ENCODE data around the gene ARL6IP1. TPM values are rescaled to one million over a fixed set of nuclear protein-coding genes. Genes with fewer than 3 reads are reported as not detected.
"Not testable (repeated sequence)": the region's sequence is repeated elsewhere in the genome, so short reads cannot be mapped to it uniquely, and the experiment has no call there.

ARL6IP1 gene
- total RNA-seq, 6 experiments from 2014 or later: 92.4 to 163 (median 147) TPM

DNA sequence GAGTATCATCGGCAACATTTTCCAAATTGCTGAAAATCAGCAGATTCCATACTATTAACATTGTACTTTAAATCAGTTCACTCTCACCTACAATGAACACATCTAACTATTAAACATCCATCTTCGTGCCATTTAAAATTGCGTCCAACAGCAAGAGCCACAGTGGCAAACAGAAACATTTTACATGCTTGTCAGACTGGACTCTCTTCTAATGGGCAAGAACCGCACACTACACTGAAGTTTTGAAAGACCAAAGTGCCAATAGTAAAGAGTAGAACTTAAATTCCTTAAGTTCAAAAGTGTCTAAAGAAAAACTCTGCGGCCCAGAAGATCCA lies 11.9 kb downstream of the ARL6IP1 start:
- H3K36me3 Mint-ChIP-seq (ENCODE audit: low read depth): peaks cover 81% of the 10 kb centered on the region
- H3K9me3 Mint-ChIP-seq: peaks cover 7% of the 10 kb centered on the region
- TF ChIP-seq, protein P1, sequence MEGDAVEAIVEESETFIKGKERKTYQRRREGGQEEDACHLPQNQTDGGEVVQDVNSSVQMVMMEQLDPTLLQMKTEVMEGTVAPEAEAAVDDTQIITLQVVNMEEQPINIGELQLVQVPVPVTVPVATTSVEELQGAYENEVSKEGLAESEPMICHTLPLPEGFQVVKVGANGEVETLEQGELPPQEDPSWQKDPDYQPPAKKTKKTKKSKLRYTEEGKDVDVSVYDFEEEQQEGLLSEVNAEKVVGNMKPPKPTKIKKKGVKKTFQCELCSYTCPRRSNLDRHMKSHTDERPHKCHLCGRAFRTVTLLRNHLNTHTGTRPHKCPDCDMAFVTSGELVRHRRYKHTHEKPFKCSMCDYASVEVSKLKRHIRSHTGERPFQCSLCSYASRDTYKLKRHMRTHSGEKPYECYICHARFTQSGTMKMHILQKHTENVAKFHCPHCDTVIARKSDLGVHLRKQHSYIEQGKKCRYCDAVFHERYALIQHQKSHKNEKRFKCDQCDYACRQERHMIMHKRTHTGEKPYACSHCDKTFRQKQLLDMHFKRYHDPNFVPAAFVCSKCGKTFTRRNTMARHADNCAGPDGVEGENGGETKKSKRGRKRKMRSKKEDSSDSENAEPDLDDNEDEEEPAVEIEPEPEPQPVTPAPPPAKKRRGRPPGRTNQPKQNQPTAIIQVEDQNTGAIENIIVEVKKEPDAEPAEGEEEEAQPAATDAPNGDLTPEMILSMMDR (IDR thresholded peaks at IDR 0.05): no peak
- peaks cover 50% of the 10 kb centered on the region for H3K4me1 Mint-ChIP-seq (ENCODE audit: low read depth)
- DNase-seq: no peak
- H3K27ac Mint-ChIP-seq: peak overlapping the region; percentile 95
- H3K27me3 Mint-ChIP-seq (ENCODE audit: insufficient read depth): peaks cover 11% of the 10 kb centered on the region
- peak overlapping the region; percentile 98 for H3K4me3 Mint-ChIP-seq

- H3K4me1 Mint-ChIP-seq (ENCODE audit: low read depth): peaks cover 51% of the 10 kb centered on the region
- peaks cover 77% of the 10 kb centered on the region for H3K36me3 Mint-ChIP-seq (ENCODE audit: low read depth)
- H3K27ac Mint-ChIP-seq: peak overlapping the region; percentile 95
- peak overlapping the region; percentile 98 for H3K4me3 Mint-ChIP-seq
- H3K9me3 Mint-ChIP-seq: peaks cover 7% of the 10 kb centered on the region
- H3K27me3 Mint-ChIP-seq (ENCODE audit: insufficient read depth): peaks cover 11% of the 10 kb centered on the region
- TF ChIP-seq, protein P1 (IDR thresholded peaks at IDR 0.05): no peak
- DNase-seq: no peak
Measured at GRCh38 chr16:18788828-18789514, 12.4 kb downstream of the ARL6IP1 start.

DNA sequence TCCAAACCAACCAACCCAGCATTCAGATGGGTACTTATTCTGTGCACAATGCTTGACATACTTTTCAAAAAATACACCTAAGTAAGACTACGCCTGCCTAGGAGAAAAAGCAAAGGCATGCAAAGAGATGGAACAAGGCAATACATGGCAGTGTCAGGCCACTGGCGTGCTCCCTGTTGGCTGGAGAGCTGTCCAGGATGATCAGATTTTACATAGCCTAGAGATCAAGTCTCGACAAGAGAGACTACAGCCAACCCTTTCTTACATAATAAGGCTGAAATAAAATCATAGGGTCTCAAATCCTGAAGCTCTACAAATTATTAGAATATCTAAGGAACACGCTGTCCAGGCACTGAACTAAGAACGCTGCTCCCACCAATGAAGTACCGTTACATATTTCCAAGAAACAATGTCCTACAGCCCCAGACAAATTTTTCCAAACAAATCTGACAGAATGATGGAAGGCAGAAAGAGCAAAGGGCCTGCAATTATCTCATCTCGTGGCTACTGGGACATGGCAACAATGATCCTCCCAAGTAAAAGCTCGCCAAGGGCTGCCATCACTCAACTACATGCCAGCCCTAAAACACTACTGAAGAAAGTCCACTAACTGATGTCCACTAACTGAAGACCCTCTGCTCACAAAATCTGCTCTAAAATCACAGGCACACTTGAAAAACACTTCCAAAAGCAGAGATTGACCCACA lies 16.3 kb downstream of the ARL6IP1 start:
- Mint-ChIP-seq H3K27me3 (ENCODE audit: insufficient read depth) (peaks cover 5% of the 10 kb centered on the region), H3K4me1 (ENCODE audit: low read depth) (peaks cover 46% of the 10 kb centered on the region), H3K9me3 (peaks cover 3% of the 10 kb centered on the region), H3K36me3 (ENCODE audit: low read depth) (peaks cover 62% of the 10 kb centered on the region), H3K4me3 (peak overlapping the region; percentile 56), H3K27ac (peak overlapping the region; percentile 34)
- TF ChIP-seq, protein P1 (IDR thresholded peaks at IDR 0.05): no peak
- no peak for DNase-seq

DNA sequence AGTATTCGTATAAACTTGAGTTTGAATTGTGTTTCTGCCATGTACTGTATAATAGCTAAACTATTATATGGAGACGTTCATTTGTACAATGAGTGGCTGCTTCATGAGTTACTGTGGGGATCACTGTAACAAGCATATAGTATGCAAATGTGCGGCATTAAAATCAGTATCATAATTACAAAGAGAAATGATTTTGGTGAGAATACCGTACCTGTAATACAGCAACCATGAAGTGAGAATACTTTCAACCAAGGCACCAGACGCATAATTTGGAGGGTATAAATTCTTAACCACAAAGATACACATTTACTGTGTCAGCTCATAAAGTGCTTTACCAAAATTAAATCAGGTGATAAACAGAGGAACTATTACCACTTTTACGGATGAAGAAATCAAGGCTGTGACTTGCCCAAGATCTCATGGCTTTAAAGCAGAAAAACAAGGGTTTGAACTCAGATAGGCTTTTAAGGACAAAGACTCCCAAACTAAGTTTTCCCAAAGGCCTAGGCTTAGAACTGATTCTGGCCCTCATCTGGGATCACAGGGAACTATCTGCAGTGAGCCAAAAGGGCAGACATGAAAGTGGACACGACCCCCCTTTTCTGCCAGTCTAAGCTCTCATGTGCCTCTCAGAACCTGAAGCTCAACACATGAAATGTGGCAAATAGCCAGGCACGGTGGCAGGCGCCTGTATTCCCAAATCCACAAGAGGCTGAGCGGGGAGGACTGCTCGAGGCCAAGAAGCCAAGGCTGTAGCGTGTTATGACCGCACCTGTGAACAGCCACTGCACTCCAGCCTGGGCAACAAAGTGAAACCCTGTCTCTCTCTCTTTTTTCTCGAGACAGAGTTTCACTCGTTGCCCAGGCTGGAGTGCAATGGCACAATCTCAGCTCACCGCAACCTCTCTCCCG lies 17.7 kb downstream of the ARL6IP1 start:
- no peak for DNase-seq
- Mint-ChIP-seq H3K4me3 (no peak overlapping the region), H3K9me3 (no peaks in the 10 kb centered on the region), H3K27ac (no peak overlapping the region), H3K4me1 (ENCODE audit: low read depth) (peaks cover 39% of the 10 kb centered on the region), H3K36me3 (ENCODE audit: low read depth) (peaks cover 49% of the 10 kb centered on the region), H3K27me3 (ENCODE audit: insufficient read depth) (no peaks in the 10 kb centered on the region; the same call in 1 of the 2 replicates)
- TF ChIP-seq, protein P1 (IDR thresholded peaks at IDR 0.05): no peak

- H3K9me3 Mint-ChIP-seq: no peaks in the 10 kb centered on the region
- DNase-seq: no peak
- no peaks in the 10 kb centered on the region for H3K27me3 Mint-ChIP-seq (ENCODE audit: insufficient read depth)
- no peak overlapping the region for H3K4me3 Mint-ChIP-seq
- peaks cover 31% of the 10 kb centered on the region for H3K4me1 Mint-ChIP-seq (ENCODE audit: low read depth)
- no peak overlapping the region for H3K27ac Mint-ChIP-seq
- peaks cover 41% of the 10 kb centered on the region for H3K36me3 Mint-ChIP-seq (ENCODE audit: low read depth)
- TF ChIP-seq, protein P1 (IDR thresholded peaks at IDR 0.05): no peak
Measured at GRCh38 chr16:18782697-18783429, 18.5 kb downstream of the ARL6IP1 start.

DNA sequence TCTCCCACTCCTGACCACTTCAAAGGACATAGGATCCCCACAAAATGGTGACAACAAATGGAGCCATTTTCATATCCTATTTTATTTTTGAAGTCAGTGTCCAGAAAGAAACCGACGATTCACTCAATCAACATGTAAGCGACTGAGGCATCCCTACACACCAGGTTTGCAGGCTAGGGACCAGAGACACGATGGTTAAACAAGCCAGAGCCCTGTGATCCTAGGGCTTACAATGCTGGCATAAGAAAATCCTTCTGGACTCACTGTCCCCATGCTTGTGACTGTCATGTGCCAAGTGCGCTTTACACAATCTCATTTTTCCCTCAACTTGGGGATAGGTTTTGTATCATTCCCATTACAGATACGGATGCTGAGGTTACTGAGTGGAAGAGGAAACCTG lies 20.1 kb downstream of the ARL6IP1 start:
- H3K4me3 Mint-ChIP-seq; H3K9me3 Mint-ChIP-seq; H3K27ac Mint-ChIP-seq; DNase-seq; H3K27me3 Mint-ChIP-seq (ENCODE audit: insufficient read depth): not testable (repeated sequence)
- Mint-ChIP-seq H3K36me3 (ENCODE audit: low read depth) (peaks cover 29% of the 10 kb centered on the region), H3K4me1 (ENCODE audit: low read depth) (peaks cover 18% of the 10 kb centered on the region)

DNA sequence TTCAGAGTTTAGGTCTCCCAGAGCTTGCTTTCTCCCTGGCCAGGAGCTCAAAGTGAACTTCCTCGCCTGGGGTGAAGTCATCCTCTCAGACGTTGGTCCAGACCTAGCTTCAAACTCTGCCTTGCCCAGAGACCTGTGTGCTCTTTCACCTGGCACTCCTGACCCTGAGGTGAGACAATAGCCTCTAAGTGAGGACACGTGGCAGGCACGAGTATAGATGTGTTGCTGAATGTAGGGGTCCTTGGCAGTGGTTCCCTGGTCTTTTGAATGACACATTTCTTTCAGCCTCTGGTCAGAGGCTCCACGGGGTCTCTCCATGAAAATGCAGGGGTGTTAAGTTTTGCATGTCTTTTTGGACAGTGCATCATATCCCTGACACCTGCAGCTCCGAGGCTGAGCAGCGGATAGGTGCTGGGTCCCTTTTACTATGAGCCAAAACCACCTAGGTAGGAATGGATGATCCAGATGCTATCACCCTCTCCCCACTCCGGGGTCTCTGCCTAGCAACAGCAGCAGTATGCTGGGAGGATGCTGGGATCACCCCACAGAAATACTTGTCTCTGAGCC lies 20.8 kb downstream of the ARL6IP1 start:
- not testable (repeated sequence) for DNase-seq; H3K27ac Mint-ChIP-seq; H3K9me3 Mint-ChIP-seq; H3K27me3 Mint-ChIP-seq (ENCODE audit: insufficient read depth); H3K4me3 Mint-ChIP-seq
- peaks cover 22% of the 10 kb centered on the region for H3K36me3 Mint-ChIP-seq (ENCODE audit: low read depth)
- H3K4me1 Mint-ChIP-seq (ENCODE audit: low read depth): peaks cover 11% of the 10 kb centered on the region

All from HFFc6 (cell line).